ENCODE data around the gene SLC16A2.
"Not testable (repeated sequence)": the region's sequence is repeated elsewhere in the genome, so short reads cannot be mapped to it uniquely, and the experiment has no call there.

The SLC16A2 gene

GRCh38 chrX:74446876-74447275, 25.6 kb downstream of the SLC16A2 start:
- DNase-seq (ENCODE audit: low read depth in 2 of 2): no peak

- DNase-seq (ENCODE audit: low read depth in 2 of 2): no peak
Measured at GRCh38 chrX:74448669-74449068, 27.4 kb downstream of the SLC16A2 start.

GRCh38 chrX:74449322-74449936, 28.1 kb downstream of the SLC16A2 start:
- no peak for DNase-seq (ENCODE audit: low read depth in 2 of 2)

DNA sequence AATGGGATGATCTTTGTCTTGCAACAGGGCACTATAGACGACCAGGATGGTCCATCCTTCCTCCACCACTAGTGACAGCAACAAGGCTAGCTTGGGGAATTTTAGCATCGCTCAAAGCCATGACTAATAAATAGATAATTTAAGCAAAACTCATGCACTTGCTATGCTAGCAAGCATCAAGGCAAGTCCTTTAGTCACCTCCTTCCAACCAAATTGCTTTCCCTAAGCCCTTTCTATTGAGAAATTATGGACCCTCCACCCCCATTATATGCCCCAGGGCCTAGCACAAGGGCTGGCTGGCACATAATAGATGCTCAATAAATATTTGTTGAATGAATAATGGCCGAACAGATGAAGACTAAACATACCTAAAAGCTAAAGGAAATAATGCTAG, 28.6 kb downstream of the SLC16A2 start:
- no peak for DNase-seq (ENCODE audit: low read depth in 2 of 2)

- no peak for DNase-seq (ENCODE audit: low read depth in 2 of 2)
Measured at GRCh38 chrX:74450803-74451449, 29.6 kb downstream of the SLC16A2 start.

DNA sequence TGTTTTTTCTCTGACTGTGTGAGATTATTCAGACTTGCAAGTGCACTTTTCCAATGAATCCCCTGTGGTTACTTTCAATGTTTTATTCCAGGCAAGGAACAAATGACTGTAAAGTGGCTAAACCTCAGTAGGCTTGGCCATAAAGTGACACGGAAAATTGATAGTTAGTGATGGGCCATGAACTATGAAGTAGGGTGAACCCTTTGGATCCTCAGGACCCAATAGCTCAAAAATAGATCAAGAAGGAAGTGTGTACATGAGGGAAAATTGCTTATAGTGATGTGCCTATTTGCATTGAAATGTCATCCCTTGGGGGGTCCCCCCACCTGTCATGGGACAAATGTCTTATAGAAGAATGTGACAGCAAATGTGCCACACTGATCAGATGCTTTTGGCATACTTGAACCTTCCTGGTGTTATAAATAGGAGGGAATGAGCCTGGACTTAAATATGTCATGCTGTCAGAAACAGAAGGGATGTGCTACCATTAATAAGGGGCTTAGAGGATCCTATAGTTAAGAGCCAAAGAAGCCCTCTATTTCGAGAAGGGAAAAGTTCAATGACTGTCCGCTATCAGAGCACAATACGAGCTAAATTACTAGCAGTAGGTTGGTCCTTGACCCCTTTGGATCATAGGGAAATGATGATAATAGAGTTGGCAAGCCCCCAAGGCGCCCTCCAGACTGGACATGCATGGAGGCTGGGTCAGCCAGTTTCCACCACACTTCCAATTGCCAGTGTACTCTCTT, 30.3 kb downstream of the SLC16A2 start:
- no peak for DNase-seq (ENCODE audit: low read depth in 2 of 2)

DNA sequence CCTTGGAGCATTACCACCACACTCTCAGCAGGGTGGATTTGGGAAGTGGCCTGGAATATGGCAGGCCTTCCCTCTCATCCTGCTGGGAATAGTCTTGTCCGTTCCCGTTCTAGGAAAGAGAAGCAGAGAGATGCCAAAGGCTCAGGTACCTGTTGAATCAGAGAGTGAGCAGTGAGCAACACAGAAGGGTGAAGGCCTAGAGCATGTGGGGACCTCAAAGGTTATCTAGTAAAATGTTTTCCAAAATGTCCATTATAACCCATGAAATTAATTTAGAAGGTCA, 30.8 kb downstream of the SLC16A2 start:
- no peak for DNase-seq (ENCODE audit: low read depth in 2 of 2)

DNA sequence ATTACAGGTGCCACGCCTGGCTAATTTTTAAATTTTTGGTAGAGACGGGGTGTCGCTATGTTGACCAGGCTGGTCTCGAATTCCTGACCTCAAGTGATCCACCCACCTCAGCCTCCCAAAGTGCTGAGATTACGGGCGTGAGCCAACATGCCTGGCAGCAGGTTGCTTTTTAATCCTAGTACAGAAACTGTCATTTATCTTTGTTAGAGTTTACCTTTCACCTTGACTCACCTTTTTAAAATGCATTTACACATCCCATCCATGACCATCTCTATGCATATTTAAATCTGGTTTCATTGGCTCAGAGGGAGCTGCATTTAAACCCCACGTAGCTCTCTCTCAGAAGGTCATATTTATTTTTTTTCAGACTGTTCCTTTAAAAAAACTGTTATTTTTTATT, 31.9 kb downstream of the SLC16A2 start:
- DNase-seq (ENCODE audit: low read depth in 2 of 2): no peak

DNA sequence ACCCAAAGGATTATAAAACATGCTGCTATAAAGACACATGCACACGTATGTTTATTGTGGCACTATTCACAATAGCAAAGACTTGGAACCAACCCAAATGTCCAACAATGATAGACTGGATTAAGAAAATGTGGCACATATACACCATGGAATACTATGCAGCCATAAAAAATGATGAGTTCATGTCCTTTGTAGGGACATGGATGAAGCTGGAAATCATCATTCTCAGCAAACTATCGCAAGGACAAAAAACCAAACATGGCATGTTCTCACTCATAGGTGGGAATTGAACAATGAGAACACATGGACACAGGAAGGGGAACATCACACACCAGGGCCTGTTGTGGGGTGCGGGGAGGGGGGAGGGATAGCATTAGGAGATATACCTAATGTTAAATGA, 32.9 kb downstream of the SLC16A2 start:
- DNase-seq (ENCODE audit: low read depth in 2 of 2): not testable (repeated sequence)

- no peak for DNase-seq (ENCODE audit: low read depth in 2 of 2)
Measured at GRCh38 chrX:74458736-74459135, 37.4 kb downstream of the SLC16A2 start.

DNA sequence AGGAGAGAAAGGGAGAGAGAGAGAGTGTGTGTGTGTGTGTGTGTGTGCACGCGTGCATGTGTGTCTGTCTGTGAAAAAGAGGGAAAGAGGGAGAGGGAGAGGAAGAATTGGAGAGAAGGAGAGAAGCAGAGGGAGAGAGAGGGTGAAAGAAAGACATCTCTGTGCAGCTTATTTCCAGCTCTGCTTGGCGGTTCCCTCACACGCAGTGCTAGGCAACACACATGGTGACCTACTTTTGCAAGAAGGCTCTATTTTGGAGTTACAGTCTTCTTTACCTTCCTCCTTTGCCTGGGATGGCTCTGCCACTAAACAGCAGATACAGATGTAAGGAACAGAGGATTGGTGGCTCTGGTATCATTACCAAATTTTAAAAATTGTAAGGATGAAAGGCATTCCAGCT, 40.1 kb downstream of the SLC16A2 start:
- DNase-seq (ENCODE audit: low read depth in 2 of 2): no peak

DNA sequence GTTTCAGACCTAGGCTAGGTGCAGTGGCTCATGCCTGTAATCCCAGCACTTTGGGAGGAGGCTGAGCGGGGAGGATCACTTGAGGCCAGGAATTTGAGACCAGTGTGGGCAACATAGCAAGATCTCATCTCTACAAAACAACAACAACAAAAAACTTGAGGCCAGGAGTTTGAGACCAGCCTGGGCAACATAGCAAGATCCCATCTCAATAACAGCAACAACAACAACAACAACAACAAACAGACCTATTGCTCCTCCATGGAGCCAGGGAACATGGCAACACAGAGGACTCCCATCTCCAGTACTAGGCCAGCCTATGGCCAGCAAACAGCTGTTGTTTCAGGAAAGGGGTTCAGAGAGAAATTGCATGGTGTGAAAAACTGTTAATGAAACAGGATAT, 43.4 kb downstream of the SLC16A2 start:
- DNase-seq (ENCODE audit: low read depth in 2 of 2): no peak

DNA sequence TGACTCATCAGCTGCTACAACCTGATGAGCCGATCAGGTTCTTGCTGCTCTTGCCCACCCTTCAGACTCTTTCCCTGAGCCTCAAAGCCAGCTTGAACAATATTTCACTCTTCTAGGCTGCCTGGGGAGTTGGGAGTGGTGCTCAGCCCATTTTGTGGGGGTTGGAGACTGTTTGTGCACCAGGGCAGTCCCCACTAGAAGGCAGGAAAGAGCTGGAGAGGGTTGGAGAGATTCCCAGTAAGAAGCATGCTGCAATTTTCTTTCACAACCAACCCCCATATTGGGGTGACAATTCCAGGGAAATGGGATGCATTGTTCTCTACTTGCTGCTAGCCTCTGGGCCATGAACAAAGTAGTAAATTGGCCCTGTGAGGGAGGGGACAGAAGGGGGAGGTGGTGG, 44.1 kb downstream of the SLC16A2 start:
- no peak for DNase-seq (ENCODE audit: low read depth in 2 of 2)

DNA sequence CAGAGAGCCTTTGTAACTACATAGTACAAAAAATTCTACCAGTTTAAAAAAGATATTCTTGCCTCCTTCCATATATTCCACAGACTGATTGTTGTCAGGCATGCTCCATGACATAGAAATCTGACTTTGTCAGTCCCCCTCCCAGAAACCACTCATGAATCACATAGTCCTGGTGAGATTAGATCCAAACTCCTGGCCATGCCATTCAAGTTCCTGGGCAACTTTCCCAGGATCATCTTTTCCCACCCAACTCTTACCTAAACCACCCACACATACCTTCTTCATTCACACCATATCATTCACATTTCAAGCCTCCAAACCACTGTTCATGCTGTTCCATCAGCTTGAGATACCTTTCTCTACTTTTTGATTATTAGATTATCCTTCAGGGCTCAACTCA, 46.4 kb downstream of the SLC16A2 start:
- no peak for DNase-seq (ENCODE audit: low read depth in 2 of 2)

DNA sequence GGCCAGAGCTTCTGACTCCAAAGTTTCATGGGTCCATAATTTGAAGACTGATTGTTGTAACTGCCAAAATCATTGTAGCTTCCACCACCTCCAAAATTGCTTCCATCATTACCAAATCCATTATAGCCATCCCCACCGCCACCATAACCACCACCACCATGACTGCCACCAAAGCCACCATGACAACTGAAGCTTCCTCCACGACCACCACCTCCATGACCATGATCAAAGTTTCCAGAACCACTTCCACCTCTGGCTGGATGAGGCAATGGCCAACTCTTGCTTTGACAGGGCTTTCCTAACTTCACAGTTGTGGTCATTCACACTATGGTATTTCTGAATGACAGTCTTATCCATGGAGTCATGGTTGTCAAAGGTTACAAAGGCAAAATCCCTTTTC, 51.8 kb downstream of the SLC16A2 start:
- DNase-seq (ENCODE audit: low read depth in 2 of 2): not testable (repeated sequence)

GRCh38 chrX:74490247-74490646, 69.0 kb downstream of the SLC16A2 start:
- DNase-seq (ENCODE audit: low read depth in 2 of 2): no peak

- DNase-seq (ENCODE audit: low read depth in 2 of 2): no peak
Measured at GRCh38 chrX:74492720-74493201, 71.5 kb downstream of the SLC16A2 start.

DNA sequence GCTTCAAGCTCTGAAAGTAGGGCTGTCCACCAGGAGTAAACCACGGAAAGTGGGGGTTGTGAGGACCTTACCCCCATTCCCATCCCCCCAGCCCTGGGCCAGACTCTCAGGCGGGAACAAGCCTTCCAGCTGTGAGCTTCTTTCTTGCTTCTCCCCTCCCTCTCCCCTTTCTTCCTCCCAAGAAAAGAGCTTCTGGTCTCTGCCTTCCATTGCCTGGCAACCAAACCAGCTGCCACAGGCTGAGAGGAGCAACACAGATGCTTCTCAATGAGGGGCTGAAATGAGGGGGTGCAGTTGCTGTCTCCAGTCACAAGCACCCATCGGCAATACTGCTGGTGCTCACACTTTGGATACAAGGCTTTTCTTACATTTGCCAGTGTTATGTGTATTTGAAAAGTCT, 72.5 kb downstream of the SLC16A2 start:
- no peak for DNase-seq (ENCODE audit: low read depth in 2 of 2)

DNA sequence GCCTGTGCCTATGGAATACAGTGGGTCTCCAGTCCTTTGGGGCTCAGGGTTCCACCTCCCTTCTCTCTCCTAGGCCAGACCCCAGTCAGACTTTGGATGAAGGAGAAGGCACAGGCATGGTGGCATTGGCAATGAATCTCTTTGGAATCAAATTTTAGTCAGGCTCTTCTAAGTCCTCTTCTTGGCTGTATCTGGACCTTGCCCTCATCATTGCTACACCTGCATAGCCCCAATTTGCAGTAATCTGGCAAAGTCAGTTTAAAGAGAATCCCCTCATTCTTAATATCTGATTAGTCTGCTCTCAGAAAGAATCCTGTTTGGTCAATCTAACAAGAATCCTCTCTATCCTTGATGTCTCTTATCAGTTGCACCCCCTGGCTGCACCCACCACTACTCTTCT, 77.6 kb downstream of the SLC16A2 start:
- DNase-seq (ENCODE audit: low read depth in 2 of 2): no peak

GRCh38 chrX:74500067-74500466, 78.8 kb downstream of the SLC16A2 start:
- no peak for DNase-seq (ENCODE audit: low read depth in 2 of 2)

GRCh38 chrX:74500555-74500954, 79.3 kb downstream of the SLC16A2 start:
- no peak for DNase-seq (ENCODE audit: low read depth in 2 of 2)

DNA sequence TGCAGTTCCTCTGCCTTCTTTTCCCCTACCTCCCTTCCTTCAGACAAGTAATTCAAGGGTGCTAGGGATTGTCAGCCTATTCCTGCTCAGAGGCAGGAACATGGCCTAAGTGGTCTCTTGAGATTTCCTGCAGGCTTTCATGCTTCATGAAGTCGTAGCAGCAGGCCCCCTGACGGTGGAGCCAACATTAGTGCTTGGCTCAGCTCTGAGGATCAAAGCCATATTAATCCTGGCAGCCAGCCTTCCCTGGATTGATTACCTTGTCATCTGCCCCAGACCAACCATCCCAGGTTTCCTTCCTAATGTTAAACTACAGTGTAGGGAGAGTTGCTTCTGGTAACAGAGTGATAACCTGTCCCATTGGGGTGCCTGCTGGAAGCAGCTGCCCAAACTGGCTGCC, 84.1 kb downstream of the SLC16A2 start:
- no peak for DNase-seq (ENCODE audit: low read depth in 2 of 2)

Data from stimulated activated CD8-positive, alpha-beta memory T cell treated with anti-CD3 and anti-CD28 coated beads, Interleukin-15, amount 100 ng/mL, for 48 hours (primary cell).